Jurkat, Clone E6-1 (cell line): Measurements from ENCODE around the gene RGS14.
"Not testable (repeated sequence)": the region's sequence is repeated elsewhere in the genome, so short reads cannot be mapped to it uniquely, and the experiment has no call there.

ENCODE experiments used
- DNase-seq: peaks from one replicate; pipeline ENCODE4 v3.0.0-alpha.2; 2011; ENCODE audit warnings: low read depth, low spot score
- H3K4me3 ChIP-seq: 2 replicates; pipeline ENCODE4 v1.5.1; 2011; ENCODE audit warnings: mild to moderate bottlenecking, low read length, control low read depth, moderate library complexity

RGS14 gene

GRCh38 chr5:177327539-177328522, 29.9 kb upstream of the RGS14 start:
- no peak for DNase-seq
- no peak overlapping the region for H3K4me3 ChIP-seq

- H3K4me3 ChIP-seq: no peak overlapping the region
- DNase-seq: no peak
Measured at GRCh38 chr5:177328545-177329231, 29.0 kb upstream of the RGS14 start.

GRCh38 chr5:177329883-177330282, 27.8 kb upstream of the RGS14 start:
- no peak overlapping the region for H3K4me3 ChIP-seq
- DNase-seq: no peak

GRCh38 chr5:177330991-177331842, 26.5 kb upstream of the RGS14 start:
- DNase-seq: no peak
- H3K4me3 ChIP-seq: no peak overlapping the region

- no peak overlapping the region for H3K4me3 ChIP-seq
- DNase-seq: no peak
Measured at GRCh38 chr5:177332031-177332895, 25.5 kb upstream of the RGS14 start.

- no peak for DNase-seq
- no peak overlapping the region for H3K4me3 ChIP-seq
Measured at GRCh38 chr5:177332896-177333260, 24.8 kb upstream of the RGS14 start.

GRCh38 chr5:177333420-177334154, 24.1 kb upstream of the RGS14 start:
- no peak overlapping the region for H3K4me3 ChIP-seq
- no peak for DNase-seq

- H3K4me3 ChIP-seq: no peak overlapping the region
- no peak for DNase-seq
Measured at GRCh38 chr5:177334155-177334551, 23.6 kb upstream of the RGS14 start.

GRCh38 chr5:177334781-177335700, 22.7 kb upstream of the RGS14 start:
- no peak for DNase-seq
- H3K4me3 ChIP-seq: no peak overlapping the region

- H3K4me3 ChIP-seq: no peak overlapping the region
- DNase-seq: no peak
Measured at GRCh38 chr5:177335701-177336065, 22.0 kb upstream of the RGS14 start.

GRCh38 chr5:177336112-177336511, 21.6 kb upstream of the RGS14 start:
- H3K4me3 ChIP-seq: no peak overlapping the region
- peak; percentile 48 for DNase-seq

GRCh38 chr5:177336603-177337494, 20.9 kb upstream of the RGS14 start:
- H3K4me3 ChIP-seq: no peak overlapping the region
- DNase-seq: no peak

GRCh38 chr5:177338251-177339106, 19.2 kb upstream of the RGS14 start:
- H3K4me3 ChIP-seq: no peak overlapping the region
- no peak for DNase-seq

- no peak overlapping the region for H3K4me3 ChIP-seq
- no peak for DNase-seq
Measured at GRCh38 chr5:177339107-177339638, 18.6 kb upstream of the RGS14 start.

GRCh38 chr5:177343000-177343399, 14.7 kb upstream of the RGS14 start:
- not testable (repeated sequence) for H3K4me3 ChIP-seq, DNase-seq
